CD8-positive, alpha-beta memory T cell (primary cell): ENCODE data around the gene HSPB8. TPM values are rescaled to one million over a fixed set of nuclear protein-coding genes. Genes with fewer than 3 reads are reported as not detected.

Experiments used
- CTCF ChIA-PET: fragments of 350-600 bp; sonication (Branson Sonifier 250); formaldehyde crosslinking; loops from one replicate; lab custom pipeline; 2021; ENCODE audit warnings: antibody characterized with exemption; lab: Charles Lee
- POLR2A ChIA-PET: fragments of 350-600 bp; sonication (Branson Sonifier 250); formaldehyde crosslinking; loops from one replicate; lab custom pipeline; 2021; ENCODE audit warnings: antibody characterized with exemption; lab: Charles Lee
- DNase-seq, 5 donors: peaks; one replicate each; pipeline versions ENCODE4 v3.0.0 to v3.0.0-alpha.2; 2020 to 2022; ENCODE audit warnings: mixed read lengths in 1 of 5
- H3K27ac ChIP-seq: one replicate; pipeline ENCODE4 v1.7.0; 2013; ENCODE audit warnings: low read depth, mild to moderate bottlenecking, low read length, moderate library complexity
- H3K27me3 ChIP-seq: 2 replicates; pipeline ENCODE4 v1.7.0; 2013; ENCODE audit warnings: low read length, mild to moderate bottlenecking; ENCODE audit not compliant: insufficient read depth, poor library complexity, severe bottlenecking
- H3K36me3 ChIP-seq: 2 replicates; pipeline ENCODE4 v1.7.0; 2013; ENCODE audit warnings: mild to moderate bottlenecking, low read length, moderate library complexity; ENCODE audit not compliant: insufficient read depth
- H3K4me1 ChIP-seq: 2 replicates; pipeline ENCODE4 v1.7.0; 2013; ENCODE audit warnings: mild to moderate bottlenecking, low read length, moderate library complexity; ENCODE audit not compliant: insufficient read depth
- H3K4me3 ChIP-seq: 2 replicates; pipeline ENCODE4 v1.7.0; 2013; ENCODE audit warnings: mild to moderate bottlenecking, low read length
- H3K9me3 ChIP-seq: 2 replicates; pipeline ENCODE4 v1.7.0; 2013; ENCODE audit warnings: mild to moderate bottlenecking, low read length
- H3K27ac Mint-ChIP-seq, 8 donors: one replicate each; pipeline ENCODE4 v1.8.0; 2020 to 2021; ENCODE audit warnings: mixed read lengths in 8 of 8, mild to moderate bottlenecking in 6 of 8, inconsistent platforms in 3 of 8, moderate library complexity in 3 of 8
- H3K27me3 Mint-ChIP-seq, 2 donors: one replicate each; pipeline ENCODE4 v1.8.0; 2020 to 2021; ENCODE audit warnings: mixed read lengths in 2 of 2, mild to moderate bottlenecking in 1 of 2, moderate library complexity in 1 of 2
- H3K36me3 Mint-ChIP-seq, 3 donors: one replicate each; pipeline ENCODE4 v1.8.0; 2020 to 2021; ENCODE audit warnings: mixed read lengths in 3 of 3, inconsistent platforms in 1 of 3, mild to moderate bottlenecking in 1 of 3
- H3K4me1 Mint-ChIP-seq, 3 donors: one replicate each; pipeline ENCODE4 v1.8.0; 2020 to 2021; ENCODE audit warnings: mixed read lengths in 3 of 3, inconsistent platforms in 1 of 3, mild to moderate bottlenecking in 1 of 3
- H3K4me3 Mint-ChIP-seq, 7 donors: one replicate each; pipeline ENCODE4 v1.8.0; 2020 to 2021; ENCODE audit warnings: mixed read lengths in 7 of 7, mild to moderate bottlenecking in 6 of 7, moderate library complexity in 4 of 7, inconsistent platforms in 2 of 7
- H3K9me3 Mint-ChIP-seq, 5 donors: one replicate each; pipeline ENCODE4 v1.8.0; 2020 to 2022; ENCODE audit warnings: mixed read lengths in 5 of 5, mild to moderate bottlenecking in 3 of 5, moderate library complexity in 2 of 5, inconsistent platforms in 1 of 5
- polyA plus RNA-seq: library from polyadenylated mRNA; unstranded; fragments of 300-500 nt; fragmentation: Illumina TruSeq; gene quantifications from one replicate; pipeline ENCODE4 v1.2.3, GENCODE V29; 2021
- total RNA-seq, 2 experiments: library from RNA; stranded (reverse); gene quantifications; one replicate each; pipeline ENCODE4 v1.2.3, GENCODE V29; 2021

The HSPB8 gene
- total and polyA plus RNA-seq, 3 experiments from 2014 or later: not detected

GRCh38 chr12:119157978-119158377, 20.8 kb upstream of the HSPB8 start:
- H3K27me3 Mint-ChIP-seq: peaks cover 8 to 9% of the 10 kb centered on the region in 2 donors
- Histone ChIP-seq H3K4me3 (no peak overlapping the region), H3K27ac (no peak overlapping the region), H3K9me3 (no peaks in the 10 kb centered on the region), H3K36me3 (no peaks in the 10 kb centered on the region), H3K4me1 (no peaks in the 10 kb centered on the region), H3K27me3 (no peaks in the 10 kb centered on the region)
- no peak overlapping the region for H3K4me3 Mint-ChIP-seq
- DNase-seq: no peak
- POLR2A ChIA-PET: no interaction called here
- H3K27ac Mint-ChIP-seq: no peak overlapping the region
- H3K4me1 Mint-ChIP-seq: no peaks in the 10 kb centered on the region
- no peaks in the 10 kb centered on the region for H3K36me3 Mint-ChIP-seq
- H3K9me3 Mint-ChIP-seq: peaks cover 0 to 13% (median 5%) of the 10 kb centered on the region in 5 donors
- CTCF ChIA-PET: no interaction called here

DNA sequence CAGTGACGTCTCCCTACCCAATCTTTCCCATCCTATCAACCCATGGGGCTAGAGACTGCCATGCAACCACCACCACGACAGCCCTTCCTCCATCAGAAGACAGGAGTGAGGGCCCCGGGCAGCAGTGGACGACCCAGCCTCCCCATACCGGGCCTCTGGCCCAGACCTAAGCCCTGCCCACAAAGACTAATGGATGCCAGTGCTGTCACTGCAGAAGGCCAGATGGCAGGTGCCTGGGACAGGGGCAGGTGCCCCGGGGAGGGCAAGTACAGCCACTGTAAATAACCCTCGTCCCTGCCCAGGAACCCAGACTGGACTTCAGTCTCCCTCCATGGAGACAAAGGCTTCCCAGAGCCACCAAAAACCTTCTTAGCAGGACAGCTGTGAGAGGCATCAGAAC, 20.3 kb upstream of the HSPB8 start:
- no peaks in the 10 kb centered on the region for H3K4me1 Mint-ChIP-seq
- no peaks in the 10 kb centered on the region for H3K36me3 Mint-ChIP-seq
- Histone ChIP-seq H3K4me3 (no peak overlapping the region), H3K4me1 (no peaks in the 10 kb centered on the region), H3K9me3 (no peaks in the 10 kb centered on the region), H3K27ac (no peak overlapping the region), H3K27me3 (no peaks in the 10 kb centered on the region), H3K36me3 (no peaks in the 10 kb centered on the region)
- H3K4me3 Mint-ChIP-seq: no peak overlapping the region
- H3K27ac Mint-ChIP-seq: no peak overlapping the region
- no peak for DNase-seq
- peaks cover 0 to 13% (median 5%) of the 10 kb centered on the region in 5 donors for H3K9me3 Mint-ChIP-seq
- ChIA-PET CTCF (no interaction called here), POLR2A (no interaction called here)
- H3K27me3 Mint-ChIP-seq: peaks cover 6% of the 10 kb centered on the region in 2 donors

GRCh38 chr12:119159844-119160243, 18.9 kb upstream of the HSPB8 start:
- Mint-ChIP-seq H3K27ac (no peak overlapping the region), H3K4me3 (no peak overlapping the region), H3K9me3 (peaks cover 0 to 6% (median 1%) of the 10 kb centered on the region in 5 donors), H3K36me3 (no peaks in the 10 kb centered on the region), H3K27me3 (peaks cover 0 to 3% of the 10 kb centered on the region in 2 donors), H3K4me1 (no peaks in the 10 kb centered on the region)
- DNase-seq: no peak
- no peak overlapping the region for H3K27ac ChIP-seq
- H3K9me3 ChIP-seq: no peaks in the 10 kb centered on the region
- H3K4me1 ChIP-seq: no peaks in the 10 kb centered on the region
- ChIA-PET CTCF (no interaction called here), POLR2A (no interaction called here)
- H3K4me3 ChIP-seq: no peak overlapping the region
- H3K36me3 ChIP-seq: no peaks in the 10 kb centered on the region
- H3K27me3 ChIP-seq: no peaks in the 10 kb centered on the region

DNA sequence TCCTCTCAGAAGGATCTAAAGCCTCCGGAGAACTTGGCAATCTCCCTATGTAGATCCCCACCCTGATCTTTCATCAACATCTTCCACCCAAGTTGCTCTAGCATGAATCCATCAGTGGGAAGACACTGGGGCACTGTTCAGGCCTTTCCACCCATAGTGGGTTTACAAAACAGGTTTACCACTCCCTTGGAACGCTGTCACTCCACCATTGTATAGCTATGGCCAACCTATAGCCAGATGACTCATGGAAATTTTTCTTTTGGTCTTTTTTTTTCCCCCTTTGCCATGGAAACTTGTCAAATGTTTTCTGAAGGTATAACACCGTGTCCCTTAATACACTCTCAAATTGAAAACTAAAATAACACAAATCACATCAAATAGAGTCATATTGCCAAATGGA, 10.8 kb upstream of the HSPB8 start:
- Histone ChIP-seq H3K36me3 (no peaks in the 10 kb centered on the region), H3K27ac (no peak overlapping the region), H3K27me3 (no peaks in the 10 kb centered on the region), H3K4me3 (no peak overlapping the region), H3K4me1 (no peaks in the 10 kb centered on the region), H3K9me3 (no peaks in the 10 kb centered on the region)
- DNase-seq: no peak
- H3K9me3 Mint-ChIP-seq: peaks cover 0 to 4% (median 0%) of the 10 kb centered on the region in 5 donors
- ChIA-PET CTCF (no interaction called here), POLR2A (no interaction called here)
- no peak overlapping the region for H3K4me3 Mint-ChIP-seq
- H3K4me1 Mint-ChIP-seq: no peaks in the 10 kb centered on the region
- H3K27ac Mint-ChIP-seq: no peak overlapping the region
- H3K27me3 Mint-ChIP-seq: peaks cover 0 to 5% of the 10 kb centered on the region in 2 donors
- H3K36me3 Mint-ChIP-seq: no peaks in the 10 kb centered on the region

DNA sequence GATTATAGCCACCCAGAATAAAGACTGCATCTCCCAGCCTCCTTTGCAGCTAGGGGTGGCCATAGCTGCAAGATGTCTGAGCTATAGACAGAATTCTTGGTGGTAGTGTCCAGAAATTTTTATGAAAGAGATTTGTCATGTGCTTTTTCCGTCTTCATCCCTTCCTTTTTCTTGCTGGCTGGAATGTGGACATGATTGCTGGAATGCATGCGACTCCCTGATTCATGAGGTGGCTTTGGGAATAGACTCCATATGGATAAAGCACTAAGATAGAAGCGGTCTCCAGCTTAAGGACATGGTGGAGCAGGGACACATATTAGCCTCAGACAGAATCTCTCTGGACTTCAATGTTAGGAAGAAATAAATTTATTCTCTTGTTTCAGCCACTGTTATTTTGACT, 10.0 kb upstream of the HSPB8 start:
- no peaks in the 10 kb centered on the region for H3K36me3 Mint-ChIP-seq
- H3K27me3 Mint-ChIP-seq: peaks cover 0 to 5% of the 10 kb centered on the region in 2 donors
- no peaks in the 10 kb centered on the region for H3K4me1 Mint-ChIP-seq
- no peak overlapping the region for H3K4me3 Mint-ChIP-seq
- POLR2A ChIA-PET: no interaction called here
- Histone ChIP-seq H3K4me3 (no peak overlapping the region), H3K27me3 (no peaks in the 10 kb centered on the region), H3K27ac (no peak overlapping the region), H3K36me3 (no peaks in the 10 kb centered on the region), H3K4me1 (no peaks in the 10 kb centered on the region), H3K9me3 (no peaks in the 10 kb centered on the region)
- H3K27ac Mint-ChIP-seq: no peak overlapping the region
- DNase-seq: no peak
- H3K9me3 Mint-ChIP-seq: peaks cover 0 to 4% (median 0%) of the 10 kb centered on the region in 5 donors
- CTCF ChIA-PET: no interaction called here

- H3K27me3 Mint-ChIP-seq: peaks cover 0 to 5% of the 10 kb centered on the region in 2 donors
- CTCF ChIA-PET: no interaction called here
Measured at GRCh38 chr12:119169150-119169549, 9.6 kb upstream of the HSPB8 start.

GRCh38 chr12:119171291-119171690, 7.4 kb upstream of the HSPB8 start:
- Mint-ChIP-seq H3K27me3 (peaks cover 0 to 5% of the 10 kb centered on the region in 2 donors), H3K9me3 (peaks cover 0 to 1% (median 0%) of the 10 kb centered on the region in 5 donors), H3K4me3 (no peak overlapping the region), H3K36me3 (no peaks in the 10 kb centered on the region), H3K27ac (no peak overlapping the region), H3K4me1 (no peaks in the 10 kb centered on the region)
- no peaks in the 10 kb centered on the region for H3K4me1 ChIP-seq
- H3K36me3 ChIP-seq: no peaks in the 10 kb centered on the region
- no peak for DNase-seq
- no peaks in the 10 kb centered on the region for H3K27me3 ChIP-seq
- no peak overlapping the region for H3K27ac ChIP-seq
- CTCF ChIA-PET: no interaction called here
- POLR2A ChIA-PET: no interaction called here
- H3K9me3 ChIP-seq: no peaks in the 10 kb centered on the region
- H3K4me3 ChIP-seq: no peak overlapping the region

More at GRCh38 chr12:119169150-119169549, 9.6 kb upstream of the HSPB8 start:
- no peaks in the 10 kb centered on the region for H3K36me3 Mint-ChIP-seq
- DNase-seq: no peak
- H3K27ac Mint-ChIP-seq: no peak overlapping the region
- Histone ChIP-seq H3K27me3 (no peaks in the 10 kb centered on the region), H3K4me3 (no peak overlapping the region), H3K4me1 (no peaks in the 10 kb centered on the region), H3K9me3 (no peaks in the 10 kb centered on the region), H3K36me3 (no peaks in the 10 kb centered on the region), H3K27ac (no peak overlapping the region)
- peaks cover 0 to 4% (median 0%) of the 10 kb centered on the region in 5 donors for H3K9me3 Mint-ChIP-seq
- POLR2A ChIA-PET: no interaction called here
- no peaks in the 10 kb centered on the region for H3K4me1 Mint-ChIP-seq
- no peak overlapping the region for H3K4me3 Mint-ChIP-seq

DNA sequence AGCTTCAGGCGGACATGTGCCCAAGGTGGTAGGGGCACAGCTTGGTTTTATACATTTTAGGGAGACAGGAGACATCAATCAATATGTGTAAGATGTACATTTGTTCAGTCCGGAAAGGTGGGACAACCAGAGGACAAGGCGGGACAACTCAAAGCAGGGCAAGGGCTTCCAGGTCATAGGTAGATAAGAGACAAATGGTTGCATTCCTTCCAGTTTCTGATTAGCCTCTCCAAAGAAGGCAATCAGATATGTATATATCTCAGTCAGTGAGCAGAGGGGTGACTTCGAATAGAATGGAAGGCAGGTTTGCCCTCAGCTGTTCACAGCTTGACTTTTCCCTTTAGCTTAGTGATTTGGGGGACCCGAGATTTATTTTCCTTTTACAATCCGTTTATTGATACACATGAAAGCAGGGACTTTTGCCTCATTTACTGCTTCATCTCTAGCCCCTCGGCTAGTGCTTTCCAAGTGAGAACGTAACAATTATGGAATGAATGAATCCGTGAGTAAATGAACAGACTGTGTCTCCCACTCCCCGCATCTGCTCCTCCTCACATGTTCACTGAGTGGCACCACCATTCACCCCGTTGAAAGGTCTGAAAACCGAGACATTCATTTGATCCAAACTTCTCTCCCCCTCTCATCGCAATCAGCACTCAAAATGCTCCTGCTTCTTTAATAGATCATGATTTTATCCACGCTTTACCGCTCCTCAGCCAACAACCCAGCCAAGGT, 6.9 kb upstream of the HSPB8 start:
- Mint-ChIP-seq H3K27me3 (peaks cover 2 to 4% of the 10 kb centered on the region in 2 donors), H3K4me3 (no peak overlapping the region), H3K27ac (no peak overlapping the region), H3K4me1 (no peaks in the 10 kb centered on the region), H3K9me3 (no peaks in the 10 kb centered on the region), H3K36me3 (no peaks in the 10 kb centered on the region)
- Histone ChIP-seq H3K4me3 (no peak overlapping the region), H3K9me3 (no peaks in the 10 kb centered on the region), H3K27me3 (no peaks in the 10 kb centered on the region), H3K27ac (no peak overlapping the region), H3K4me1 (no peaks in the 10 kb centered on the region), H3K36me3 (no peaks in the 10 kb centered on the region)
- CTCF ChIA-PET: no interaction called here
- POLR2A ChIA-PET: no interaction called here
- DNase-seq: no peak
